Subcutaneous abdominal adipose tissue (tissue), 5 donors: Measurements from ENCODE around the gene G3BP1.

Experiments used
- H3K27ac ChIP-seq: one replicate; pipeline ENCODE4 v1.7.0; 2013; ENCODE audit warnings: low read depth, mild to moderate bottlenecking, inconsistent platforms, low read length, moderate library complexity
- H3K27me3 ChIP-seq, 5 donors: one replicate each; pipeline ENCODE4 v1.7.0; 2013; ENCODE audit warnings: low read length in 5 of 5, inconsistent platforms in 1 of 5; ENCODE audit not compliant: control insufficient read depth in 5 of 5, insufficient read depth in 4 of 5
- H3K36me3 ChIP-seq, 5 donors: one replicate each; pipeline ENCODE4 v1.7.0; 2013; ENCODE audit warnings: low read length in 5 of 5; ENCODE audit not compliant: control insufficient read depth in 5 of 5, insufficient read depth in 5 of 5
- H3K4me1 ChIP-seq, 5 donors: one replicate each; pipeline ENCODE4 v1.7.0; 2013; ENCODE audit warnings: low read length in 5 of 5, mild to moderate bottlenecking in 3 of 5, moderate library complexity in 1 of 5; ENCODE audit not compliant: control insufficient read depth in 5 of 5, insufficient read depth in 5 of 5
- H3K4me3 ChIP-seq, 5 donors: one replicate each; pipeline ENCODE4 v1.7.0; 2013; ENCODE audit warnings: low read length in 5 of 5, low read depth in 1 of 5
- H3K9ac ChIP-seq, 5 donors: one replicate each; pipeline ENCODE4 v1.7.0; 2013; ENCODE audit warnings: low read length in 5 of 5, mild to moderate bottlenecking in 4 of 5, moderate library complexity in 3 of 5
- H3K9me3 ChIP-seq, 5 donors: one replicate each; pipeline ENCODE4 v1.7.0; 2013; ENCODE audit warnings: low read length in 5 of 5; ENCODE audit not compliant: control insufficient read depth in 5 of 5
- donor health status: healthy.
- donor health status: healthy.
- donor health status: healthy.
- donor health status: healthy.
- donor health status: healthy.

The G3BP1 gene

GRCh38 chr5:151784141-151784540 is 12.4 kb downstream of the G3BP1 start:
- Histone ChIP-seq H3K27me3 (no peaks in the 10 kb centered on the region), H3K27ac (no peak overlapping the region), H3K36me3 (peaks cover 3 to 19% (median 13%) of the 10 kb centered on the region in 5 donors), H3K9ac (no peak overlapping the region), H3K9me3 (no peaks in the 10 kb centered on the region), H3K4me3 (no peak overlapping the region), H3K4me1 (peaks cover 2 to 18% (median 16%) of the 10 kb centered on the region in 5 donors)

GRCh38 chr5:151786468-151786867 is 14.7 kb downstream of the G3BP1 start:
- no peaks in the 10 kb centered on the region for H3K27me3 ChIP-seq
- no peak overlapping the region for H3K9ac ChIP-seq
- H3K9me3 ChIP-seq, result no peaks in the 10 kb centered on the region
- H3K27ac ChIP-seq, result no peak overlapping the region
- H3K4me3 ChIP-seq, result no peak overlapping the region
- H3K36me3 ChIP-seq, result peaks cover 10 to 41% (median 28%) of the 10 kb centered on the region in 5 donors
- H3K4me1 ChIP-seq, result peaks cover 2 to 17% (median 7%) of the 10 kb centered on the region in 5 donors

- Histone ChIP-seq H3K27me3 (no peaks in the 10 kb centered on the region), H3K4me1 (peaks cover 0 to 11% (median 7%) of the 10 kb centered on the region in 5 donors), H3K4me3 (no peak overlapping the region), H3K36me3 (peaks cover 17 to 54% (median 41%) of the 10 kb centered on the region in 5 donors), H3K9ac (no peak overlapping the region), H3K27ac (no peak overlapping the region), H3K9me3 (no peaks in the 10 kb centered on the region)
Observed at GRCh38 chr5:151787817-151788216, 16.1 kb downstream of the G3BP1 start.

GRCh38 chr5:151793358-151793757 is 21.6 kb downstream of the G3BP1 start:
- Histone ChIP-seq H3K36me3 (peaks cover 41 to 95% (median 76%) of the 10 kb centered on the region in 5 donors), H3K9ac (no peak overlapping the region), H3K4me3 (no peak overlapping the region), H3K4me1 (peaks cover 0 to 3% (median 0%) of the 10 kb centered on the region in 5 donors), H3K27ac (no peak overlapping the region), H3K27me3 (no peaks in the 10 kb centered on the region), H3K9me3 (no peaks in the 10 kb centered on the region)

GRCh38 chr5:151795426-151795825 is 23.7 kb downstream of the G3BP1 start:
- H3K27ac ChIP-seq, result no peak overlapping the region
- no peak overlapping the region for H3K9ac ChIP-seq
- H3K4me3 ChIP-seq, result no peak overlapping the region
- H3K9me3 ChIP-seq, result no peaks in the 10 kb centered on the region
- no peaks in the 10 kb centered on the region for H3K4me1 ChIP-seq
- H3K36me3 ChIP-seq, result peaks cover 52 to 94% (median 81%) of the 10 kb centered on the region in 5 donors
- no peaks in the 10 kb centered on the region for H3K27me3 ChIP-seq

GRCh38 chr5:151798674-151799073 is 26.9 kb downstream of the G3BP1 start:
- Histone ChIP-seq H3K4me1 (peaks cover 0 to 3% (median 0%) of the 10 kb centered on the region in 5 donors), H3K4me3 (no peak overlapping the region), H3K36me3 (peaks cover 61 to 92% (median 72%) of the 10 kb centered on the region in 5 donors), H3K9ac (no peak overlapping the region), H3K9me3 (no peaks in the 10 kb centered on the region), H3K27ac (no peak overlapping the region), H3K27me3 (no peaks in the 10 kb centered on the region)

- Histone ChIP-seq H3K9me3 (no peaks in the 10 kb centered on the region), H3K9ac (no peak overlapping the region), H3K36me3 (peaks cover 60 to 90% (median 71%) of the 10 kb centered on the region in 5 donors), H3K27me3 (no peaks in the 10 kb centered on the region), H3K4me3 (no peak overlapping the region), H3K4me1 (peaks cover 0 to 3% (median 0%) of the 10 kb centered on the region in 5 donors), H3K27ac (no peak overlapping the region)
Observed at GRCh38 chr5:151799407-151799806, 27.7 kb downstream of the G3BP1 start.

- Histone ChIP-seq H3K27me3 (no peaks in the 10 kb centered on the region), H3K4me1 (peaks cover 0 to 6% (median 0%) of the 10 kb centered on the region in 5 donors), H3K9ac (no peak overlapping the region), H3K4me3 (no peak overlapping the region), H3K9me3 (no peaks in the 10 kb centered on the region), H3K27ac (no peak overlapping the region), H3K36me3 (peaks cover 53 to 79% (median 64%) of the 10 kb centered on the region in 5 donors)
Observed at GRCh38 chr5:151800532-151800931, 28.8 kb downstream of the G3BP1 start.

GRCh38 chr5:151805414-151806223 is 33.9 kb downstream of the G3BP1 start:
- H3K9me3 ChIP-seq, result no peaks in the 10 kb centered on the region
- peaks cover 20 to 39% (median 32%) of the 10 kb centered on the region in 5 donors for H3K36me3 ChIP-seq
- no peaks in the 10 kb centered on the region for H3K27me3 ChIP-seq
- H3K4me1 ChIP-seq, result peaks cover 0 to 27% (median 11%) of the 10 kb centered on the region in 5 donors
- H3K9ac ChIP-seq, result no peak overlapping the region
- no peak overlapping the region for H3K4me3 ChIP-seq
- H3K27ac ChIP-seq, result peak overlapping the region; percentile 44

- Histone ChIP-seq H3K27ac (peak overlapping the region; percentile 6), H3K36me3 (peaks cover 12 to 29% (median 19%) of the 10 kb centered on the region in 5 donors), H3K4me3 (no peak overlapping the region)
Observed at GRCh38 chr5:151808451-151809169, 36.9 kb downstream of the G3BP1 start.

More at GRCh38 chr5:151808451-151809169, 36.9 kb downstream of the G3BP1 start:
- H3K9ac ChIP-seq, result no peak overlapping the region
- H3K27me3 ChIP-seq, result no peaks in the 10 kb centered on the region
- H3K9me3 ChIP-seq, result no peaks in the 10 kb centered on the region
- peaks cover 0 to 41% (median 23%) of the 10 kb centered on the region in 5 donors for H3K4me1 ChIP-seq
